Nephron (organoid): ENCODE results near the gene ASCC1.
A peak's percentile ranks its signal among the peaks of the same experiment; 100 is the strongest.

Experiments
- H3K27ac Mint-ChIP-seq, 3 experiments: 2 replicates each; pipeline ENCODE4 v1.8.0; 2020; ENCODE audit warnings: mixed read lengths in 3 of 3, mild to moderate bottlenecking in 2 of 3, moderate library complexity in 1 of 3
- H3K27me3 Mint-ChIP-seq: 2 replicates; pipeline ENCODE4 v1.8.0; 2021; ENCODE audit warnings: low read depth, mild to moderate bottlenecking, moderate library complexity, mixed read lengths
- H3K36me3 Mint-ChIP-seq: 2 replicates; pipeline ENCODE4 v1.8.0; 2020; ENCODE audit warnings: low read depth, mixed read lengths
- H3K4me1 Mint-ChIP-seq: 2 replicates; pipeline ENCODE4 v1.8.0; 2020; ENCODE audit warnings: mixed read lengths
- H3K4me3 Mint-ChIP-seq, 3 experiments: 2 replicates each; pipeline ENCODE4 v1.8.0; 2020; ENCODE audit warnings: mild to moderate bottlenecking in 3 of 3, mixed read lengths in 3 of 3, moderate library complexity in 2 of 3
- H3K9me3 Mint-ChIP-seq: 2 replicates; pipeline ENCODE4 v1.8.0; 2020; ENCODE audit warnings: mixed read lengths
- TF ChIP-seq, protein P1 (sequence below), 3 experiments: fragments of 200-600 bp; sonication (generic); IDR thresholded peaks; one replicate each; pipeline ENCODE4 v1.5.0; 2021; ENCODE audit warnings: antibody characterized with exemption in 3 of 3; ENCODE audit not compliant: unreplicated experiment in 3 of 3

The ASCC1 gene

DNA sequence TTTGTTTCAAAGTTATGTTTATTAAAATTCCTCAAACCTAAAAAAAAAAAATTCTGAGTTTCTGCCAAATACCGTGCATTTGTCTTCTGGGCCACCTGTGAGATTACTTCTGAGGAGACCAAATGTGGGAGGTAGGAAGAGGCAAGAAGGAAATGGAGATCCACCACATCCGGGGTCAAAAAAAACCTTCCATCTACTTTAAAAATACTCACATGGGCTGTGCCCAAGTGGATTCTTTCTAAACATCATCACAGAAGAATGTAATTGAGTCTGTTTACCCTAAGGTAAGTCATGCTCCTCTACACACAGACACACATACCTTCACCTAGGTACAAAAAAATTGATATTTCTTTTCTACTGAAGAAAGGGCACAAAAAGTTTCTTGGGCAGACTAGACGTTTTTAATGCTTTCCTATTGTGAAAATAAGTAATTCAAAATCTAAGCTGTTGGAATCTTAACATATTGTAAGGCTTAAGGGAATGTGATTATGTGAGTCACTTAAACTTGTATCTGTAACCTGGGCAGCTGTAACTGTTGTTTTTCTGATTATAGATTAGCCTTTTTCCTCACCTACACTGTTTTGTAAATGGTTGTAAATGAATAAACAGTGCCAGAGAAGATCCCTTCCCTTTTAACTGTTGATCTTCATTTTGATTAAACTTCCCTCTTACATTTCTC, 108.6 kb downstream of the ASCC1 start:
- H3K27me3 Mint-ChIP-seq: no peaks in the 10 kb centered on the region
- peak overlapping the region; percentile 79 to 92 (median 89) for H3K27ac Mint-ChIP-seq
- no peaks in the 10 kb centered on the region for H3K9me3 Mint-ChIP-seq
- H3K4me3 Mint-ChIP-seq: no peak overlapping the region
- peaks cover 51% of the 10 kb centered on the region for H3K4me1 Mint-ChIP-seq
- TF ChIP-seq, protein P1, sequence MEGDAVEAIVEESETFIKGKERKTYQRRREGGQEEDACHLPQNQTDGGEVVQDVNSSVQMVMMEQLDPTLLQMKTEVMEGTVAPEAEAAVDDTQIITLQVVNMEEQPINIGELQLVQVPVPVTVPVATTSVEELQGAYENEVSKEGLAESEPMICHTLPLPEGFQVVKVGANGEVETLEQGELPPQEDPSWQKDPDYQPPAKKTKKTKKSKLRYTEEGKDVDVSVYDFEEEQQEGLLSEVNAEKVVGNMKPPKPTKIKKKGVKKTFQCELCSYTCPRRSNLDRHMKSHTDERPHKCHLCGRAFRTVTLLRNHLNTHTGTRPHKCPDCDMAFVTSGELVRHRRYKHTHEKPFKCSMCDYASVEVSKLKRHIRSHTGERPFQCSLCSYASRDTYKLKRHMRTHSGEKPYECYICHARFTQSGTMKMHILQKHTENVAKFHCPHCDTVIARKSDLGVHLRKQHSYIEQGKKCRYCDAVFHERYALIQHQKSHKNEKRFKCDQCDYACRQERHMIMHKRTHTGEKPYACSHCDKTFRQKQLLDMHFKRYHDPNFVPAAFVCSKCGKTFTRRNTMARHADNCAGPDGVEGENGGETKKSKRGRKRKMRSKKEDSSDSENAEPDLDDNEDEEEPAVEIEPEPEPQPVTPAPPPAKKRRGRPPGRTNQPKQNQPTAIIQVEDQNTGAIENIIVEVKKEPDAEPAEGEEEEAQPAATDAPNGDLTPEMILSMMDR (IDR thresholded peaks at IDR 0.05; ENCODE audit: unreplicated experiment in 3 of 3): no peak
- peaks cover 22% of the 10 kb centered on the region for H3K36me3 Mint-ChIP-seq

DNA sequence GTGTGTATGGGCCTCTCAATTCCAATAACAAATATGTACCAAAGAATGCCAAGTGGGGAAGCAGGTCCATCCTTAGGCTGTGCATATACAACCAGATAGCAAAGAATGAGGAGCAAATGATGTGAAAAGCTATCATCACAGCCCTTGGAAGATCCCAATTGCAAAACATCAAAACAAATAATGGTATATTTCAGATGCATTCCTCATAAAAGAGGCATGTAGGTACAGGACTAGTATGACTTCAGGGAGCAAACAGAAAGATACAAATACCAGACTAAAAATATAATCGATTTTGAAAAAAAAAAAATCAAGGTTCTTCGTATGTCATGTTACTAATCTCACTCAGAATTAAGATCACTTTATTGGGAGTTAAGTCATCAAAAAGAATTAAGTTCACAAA, 109.2 kb downstream of the ASCC1 start:
- peaks cover 25% of the 10 kb centered on the region for H3K36me3 Mint-ChIP-seq
- H3K27ac Mint-ChIP-seq: peak overlapping the region; percentile 79 to 92 (median 89)
- no peak overlapping the region for H3K4me3 Mint-ChIP-seq
- H3K4me1 Mint-ChIP-seq: peaks cover 51% of the 10 kb centered on the region
- no peaks in the 10 kb centered on the region for H3K9me3 Mint-ChIP-seq
- no peaks in the 10 kb centered on the region for H3K27me3 Mint-ChIP-seq
- TF ChIP-seq, protein P1 (IDR thresholded peaks at IDR 0.05; ENCODE audit: unreplicated experiment in 3 of 3): no peak

DNA sequence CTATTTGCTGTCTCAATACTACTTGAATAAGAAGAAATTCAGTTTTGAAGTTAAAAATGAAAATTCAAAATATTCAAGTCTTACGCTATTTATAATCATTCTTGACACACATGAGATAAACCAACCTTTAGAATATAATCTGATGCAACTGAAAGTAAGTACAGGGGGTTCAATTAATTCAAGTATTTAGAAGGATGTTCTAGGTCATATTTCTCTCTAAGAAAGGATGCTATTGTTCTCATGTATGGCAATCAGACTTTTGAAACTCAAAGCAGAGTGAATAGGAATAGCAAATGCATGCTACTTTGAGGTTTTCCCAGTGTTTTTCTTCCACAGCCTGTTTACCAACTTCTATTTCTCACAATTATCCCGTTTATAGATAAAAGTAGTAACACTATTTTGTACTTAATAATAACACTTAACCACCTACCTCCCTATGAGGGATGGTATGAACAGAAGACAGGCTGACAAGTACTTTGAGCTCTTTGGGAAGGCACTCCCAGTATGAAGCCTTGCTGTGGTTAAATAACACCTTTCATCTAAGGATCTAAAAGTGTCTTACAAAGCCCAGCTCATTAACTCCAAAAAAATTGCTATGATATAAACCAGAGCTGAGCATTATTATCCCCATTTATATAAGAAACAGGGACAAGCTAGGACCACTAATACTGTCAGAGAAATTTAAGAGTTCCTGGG, 109.8 kb downstream of the ASCC1 start:
- H3K4me3 Mint-ChIP-seq: no peak overlapping the region
- TF ChIP-seq, protein P1 (IDR thresholded peaks at IDR 0.05; ENCODE audit: unreplicated experiment in 3 of 3): no peak
- peaks cover 51% of the 10 kb centered on the region for H3K4me1 Mint-ChIP-seq
- H3K36me3 Mint-ChIP-seq: peaks cover 31% of the 10 kb centered on the region
- H3K27ac Mint-ChIP-seq: peak overlapping the region; percentile 79 to 92 (median 79)
- H3K9me3 Mint-ChIP-seq: no peaks in the 10 kb centered on the region
- H3K27me3 Mint-ChIP-seq: no peaks in the 10 kb centered on the region

DNA sequence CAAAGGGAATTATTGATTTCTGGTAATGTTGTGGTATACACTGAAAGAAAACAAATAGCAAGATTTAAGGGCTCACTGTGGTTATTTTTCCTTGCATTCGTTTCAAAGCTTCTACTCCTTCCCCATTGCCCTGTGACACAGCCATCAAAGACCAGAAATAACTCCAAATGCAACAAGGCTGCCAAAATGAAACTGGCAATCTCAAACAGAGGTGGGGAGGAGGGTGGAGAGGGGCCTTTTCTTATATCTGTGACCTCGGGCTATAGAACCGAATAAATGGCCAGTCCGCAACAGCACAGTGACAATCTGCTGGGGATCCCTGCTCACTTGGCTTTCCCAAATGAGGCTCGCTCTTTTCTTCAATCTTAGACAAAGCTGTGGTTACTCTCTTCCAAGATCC, 110.4 kb downstream of the ASCC1 start:
- H3K9me3 Mint-ChIP-seq: no peaks in the 10 kb centered on the region
- H3K36me3 Mint-ChIP-seq: peaks cover 37% of the 10 kb centered on the region
- H3K4me1 Mint-ChIP-seq: peaks cover 48% of the 10 kb centered on the region
- peak overlapping the region in 2 of 3 experiments; percentile 9 to 20 for H3K27ac Mint-ChIP-seq
- H3K4me3 Mint-ChIP-seq: no peak overlapping the region
- no peaks in the 10 kb centered on the region for H3K27me3 Mint-ChIP-seq
- TF ChIP-seq, protein P1 (IDR thresholded peaks at IDR 0.05; ENCODE audit: unreplicated experiment in 3 of 3): no peak

DNA sequence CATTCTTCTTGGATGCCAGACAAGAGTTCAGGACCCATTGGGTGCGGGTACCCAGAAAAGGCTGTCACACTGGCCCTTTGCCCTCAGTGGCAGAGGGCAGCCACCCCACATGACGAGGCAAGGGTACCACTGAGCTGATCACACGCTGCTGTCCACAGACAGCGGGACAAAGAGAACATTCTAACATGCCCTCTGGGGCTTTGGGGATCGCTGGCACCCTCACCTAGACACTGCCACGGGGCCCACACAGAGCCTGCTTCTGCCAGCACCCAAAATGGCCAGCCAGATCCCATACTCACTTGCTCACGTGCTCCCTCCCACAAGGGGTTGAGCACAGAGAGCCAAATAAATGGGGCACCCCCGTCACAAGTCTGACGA, 111.0 kb downstream of the ASCC1 start:
- no peaks in the 10 kb centered on the region for H3K9me3 Mint-ChIP-seq

More for the DNA sequence above, 111.0 kb downstream of the ASCC1 start:
- H3K4me3 Mint-ChIP-seq: no peak overlapping the region
- TF ChIP-seq, protein P1 (IDR thresholded peaks at IDR 0.05; ENCODE audit: unreplicated experiment in 3 of 3): no peak
- H3K4me1 Mint-ChIP-seq: peaks cover 44% of the 10 kb centered on the region
- no peak overlapping the region for H3K27ac Mint-ChIP-seq
- peaks cover 38% of the 10 kb centered on the region for H3K36me3 Mint-ChIP-seq
- no peaks in the 10 kb centered on the region for H3K27me3 Mint-ChIP-seq
